Stimulated activated CD8-positive, alpha-beta memory T cell treated with anti-CD3 and anti-CD28 coated beads, Interleukin-2, amount 100 ng/mL, for 48 hours (primary cell): ENCODE data around the gene FGD3.
"Not testable (repeated sequence)": the region's sequence is repeated elsewhere in the genome, so short reads cannot be mapped to it uniquely, and the experiment has no call there.

ENCODE experiments used
- DNase-seq, 2 donors: peaks; one replicate each; pipeline ENCODE4 v3.0.0-alpha.2; 2020; ENCODE audit warnings: low read depth in 2 of 2

Gene FGD3

DNA sequence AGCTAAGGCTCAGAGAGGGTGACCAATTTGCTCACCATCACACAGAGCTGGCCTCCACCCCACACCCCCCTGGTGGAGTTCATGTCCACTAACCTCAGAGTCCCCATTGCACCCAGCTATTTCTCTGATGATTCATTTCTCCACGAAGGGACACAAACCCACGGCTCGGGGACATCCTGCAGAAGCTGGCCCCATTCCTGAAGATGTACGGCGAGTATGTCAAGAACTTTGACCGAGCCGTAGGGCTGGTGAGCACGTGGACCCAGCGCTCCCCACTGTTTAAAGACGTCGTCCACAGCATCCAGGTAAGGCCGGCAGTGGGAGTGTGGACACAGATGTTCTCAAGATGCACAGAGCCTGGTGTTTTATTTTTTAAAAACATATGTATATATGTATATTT lies 58.6 kb downstream of the FGD3 start:
- no peak for DNase-seq

DNA sequence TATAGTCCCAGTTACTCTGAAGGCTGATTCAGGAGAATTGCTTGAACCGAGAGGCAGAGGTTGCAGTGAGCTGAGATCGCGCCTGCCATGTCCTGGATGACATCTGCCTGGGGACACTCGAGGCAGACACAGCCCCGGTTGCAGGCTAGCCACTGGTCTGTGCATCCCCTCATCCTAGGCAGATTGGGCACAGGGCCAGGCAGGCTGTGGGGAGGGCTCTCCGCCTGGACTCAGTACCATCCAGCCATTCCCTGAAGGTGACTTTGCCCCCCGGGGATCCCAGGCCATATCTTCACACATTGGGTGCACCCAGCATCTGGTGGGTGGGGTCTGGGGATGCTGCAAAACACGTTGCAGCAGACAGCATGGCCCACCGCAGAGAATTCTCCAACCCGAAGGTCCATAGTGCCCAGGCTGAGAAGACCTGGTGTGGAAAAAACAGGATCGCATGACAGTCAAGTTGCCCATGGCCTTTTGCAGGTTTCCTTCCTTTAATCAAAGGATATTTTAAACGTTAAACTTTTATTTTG lies 60.3 kb downstream of the FGD3 start:
- DNase-seq = no peak

DNA sequence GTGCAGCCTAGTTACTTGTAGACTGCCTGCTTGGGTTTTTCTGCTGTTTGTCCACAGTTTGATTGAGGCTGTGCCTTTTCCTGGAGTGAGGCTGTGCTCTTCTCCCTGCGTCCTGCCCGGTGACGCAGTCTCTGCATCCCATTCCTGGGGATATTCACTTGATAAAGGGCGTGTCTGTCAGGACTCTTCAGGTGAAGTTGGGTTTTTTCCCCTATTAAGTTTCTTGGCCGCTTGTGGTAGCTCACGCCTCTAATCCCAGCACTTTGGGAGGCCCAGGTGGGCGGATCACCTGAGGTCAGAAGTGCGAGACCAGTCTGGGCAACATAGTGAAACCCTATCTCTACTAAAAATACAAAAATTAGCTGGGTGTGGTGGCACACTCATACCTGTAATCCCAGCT lies 61.1 kb downstream of the FGD3 start:
- DNase-seq = no peak

DNA sequence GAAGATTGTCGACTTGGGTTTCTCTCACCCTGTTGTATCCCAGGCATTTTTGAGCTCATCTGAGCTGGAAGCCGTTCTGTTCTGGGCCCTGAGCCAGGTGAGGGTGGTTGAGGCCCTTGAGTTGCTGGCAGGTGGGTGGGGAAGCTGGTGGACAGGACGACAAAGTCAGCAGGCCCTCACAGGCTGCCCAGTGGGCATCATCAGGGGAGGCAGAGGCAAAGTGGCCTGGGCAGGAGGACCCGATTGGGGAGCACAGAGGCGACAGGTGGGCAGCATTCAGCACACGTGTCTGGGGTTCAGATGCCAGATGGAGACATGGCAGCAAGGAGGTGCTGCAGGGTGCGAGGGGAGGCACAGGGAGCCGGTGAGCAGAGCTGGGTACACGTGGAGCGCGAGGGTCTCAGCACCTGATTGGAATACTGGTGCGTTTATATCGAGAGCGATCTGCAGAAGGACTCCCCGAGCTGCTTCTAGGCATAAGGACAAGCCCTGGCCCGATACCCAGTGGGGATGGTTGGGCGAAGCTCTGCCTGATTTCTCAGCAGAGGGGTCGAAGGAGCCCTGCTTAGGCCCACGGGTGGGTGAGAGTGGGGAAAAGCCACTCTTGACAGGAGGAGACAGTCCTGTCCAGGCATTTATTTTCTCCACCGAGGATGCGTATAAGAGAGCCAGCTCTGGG lies 62.2 kb downstream of the FGD3 start:
- no peak for DNase-seq

DNA sequence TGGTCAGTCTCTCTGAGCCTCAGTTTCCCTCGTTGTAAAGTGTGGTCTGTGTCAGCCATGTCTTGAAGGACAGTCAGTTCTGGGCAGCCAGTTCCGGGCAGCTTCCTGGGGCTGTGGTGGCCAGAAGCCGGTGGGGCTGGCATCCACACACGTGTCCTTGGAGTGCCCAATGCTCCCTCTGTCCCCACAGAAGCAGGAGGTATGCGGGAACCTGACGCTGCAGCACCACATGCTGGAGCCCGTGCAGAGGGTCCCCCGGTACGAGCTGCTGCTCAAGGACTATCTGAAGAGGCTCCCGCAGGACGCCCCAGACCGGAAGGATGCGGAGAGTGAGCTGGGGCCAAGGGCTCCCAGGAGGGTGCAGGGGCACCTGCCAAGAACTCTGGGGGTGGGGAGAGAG lies 62.7 kb downstream of the FGD3 start:
- no peak for DNase-seq

DNA sequence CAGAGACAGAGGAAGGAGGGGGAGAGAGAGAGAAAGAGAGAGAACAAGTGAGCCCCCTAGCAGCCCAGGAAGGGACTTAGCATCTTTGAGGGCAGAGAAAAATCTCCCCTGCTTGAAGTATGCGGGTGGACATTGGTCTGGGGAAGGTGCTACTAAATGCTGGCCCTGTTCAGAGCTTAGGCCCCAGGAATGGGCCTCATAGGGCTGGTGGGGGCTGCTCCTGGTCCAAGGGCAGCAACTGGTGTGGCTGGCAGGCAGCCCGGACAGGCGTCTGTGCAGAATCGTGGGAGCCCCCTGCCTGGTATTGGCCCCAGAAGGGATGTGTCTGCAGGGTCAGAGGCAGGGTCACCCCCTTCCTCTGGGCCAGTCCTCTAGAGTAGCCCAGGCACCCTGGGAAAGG lies 63.4 kb downstream of the FGD3 start:
- no peak for DNase-seq

DNA sequence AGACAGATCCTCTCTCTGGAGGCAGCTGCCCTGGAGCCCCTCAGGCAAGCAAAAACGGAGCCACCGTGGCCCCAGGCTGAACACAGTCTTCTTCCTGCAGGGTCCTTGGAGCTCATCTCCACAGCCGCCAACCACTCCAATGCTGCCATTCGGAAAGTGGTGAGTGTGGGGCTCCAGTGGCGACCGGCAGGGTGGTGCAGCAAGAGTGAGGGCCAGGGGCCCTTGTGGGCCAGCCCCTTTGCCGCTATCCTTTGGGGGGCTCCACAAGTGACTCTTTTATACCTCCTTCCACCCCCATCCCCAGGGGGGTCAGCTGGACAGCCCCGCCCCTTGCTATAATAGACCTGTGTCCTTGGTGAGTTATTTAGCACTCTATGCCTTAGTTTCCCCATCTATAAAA lies 63.8 kb downstream of the FGD3 start:
- DNase-seq = no peak

DNA sequence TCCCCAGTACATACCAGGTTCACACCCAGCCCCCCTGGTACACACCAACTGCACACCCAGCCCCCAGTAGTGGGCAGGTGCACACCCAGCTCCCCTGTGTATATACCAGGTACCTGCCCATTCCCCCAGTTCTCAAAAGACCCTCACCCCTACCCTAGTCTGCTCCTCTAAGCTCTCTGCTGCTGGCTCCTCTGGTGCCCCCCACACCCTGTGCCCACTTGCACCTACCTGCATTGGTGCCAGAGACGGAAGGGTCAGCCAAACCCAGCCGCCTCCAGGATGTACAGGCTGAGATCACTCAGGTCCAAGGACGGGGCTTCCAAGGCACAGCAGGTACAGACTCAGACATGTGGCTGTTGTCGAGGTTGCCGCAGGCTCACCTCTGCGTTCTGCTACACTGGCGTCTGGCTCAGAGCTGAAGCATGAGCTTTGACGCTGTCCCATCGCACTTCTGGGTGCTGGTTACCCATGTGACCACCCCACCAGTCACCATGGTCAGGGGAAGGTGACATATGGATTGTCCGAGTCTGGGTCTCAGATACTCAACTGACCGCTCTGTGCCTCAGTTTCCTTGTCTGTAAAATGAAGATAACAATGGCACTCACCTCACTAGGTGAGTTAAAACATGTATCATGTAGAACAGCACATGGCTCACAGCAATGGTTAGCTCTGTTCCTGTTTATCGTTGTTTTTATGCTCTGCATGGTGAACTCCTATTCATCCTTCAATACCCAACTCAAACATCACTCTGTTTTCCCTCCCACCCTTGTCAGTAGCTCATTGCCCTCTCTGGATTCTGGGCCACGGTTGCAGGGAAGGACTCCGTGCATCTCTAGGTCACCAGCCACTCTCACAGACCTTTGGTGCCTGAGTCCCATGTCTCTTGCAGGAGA lies 65.9 kb downstream of the FGD3 start:
- no peak for DNase-seq

DNA sequence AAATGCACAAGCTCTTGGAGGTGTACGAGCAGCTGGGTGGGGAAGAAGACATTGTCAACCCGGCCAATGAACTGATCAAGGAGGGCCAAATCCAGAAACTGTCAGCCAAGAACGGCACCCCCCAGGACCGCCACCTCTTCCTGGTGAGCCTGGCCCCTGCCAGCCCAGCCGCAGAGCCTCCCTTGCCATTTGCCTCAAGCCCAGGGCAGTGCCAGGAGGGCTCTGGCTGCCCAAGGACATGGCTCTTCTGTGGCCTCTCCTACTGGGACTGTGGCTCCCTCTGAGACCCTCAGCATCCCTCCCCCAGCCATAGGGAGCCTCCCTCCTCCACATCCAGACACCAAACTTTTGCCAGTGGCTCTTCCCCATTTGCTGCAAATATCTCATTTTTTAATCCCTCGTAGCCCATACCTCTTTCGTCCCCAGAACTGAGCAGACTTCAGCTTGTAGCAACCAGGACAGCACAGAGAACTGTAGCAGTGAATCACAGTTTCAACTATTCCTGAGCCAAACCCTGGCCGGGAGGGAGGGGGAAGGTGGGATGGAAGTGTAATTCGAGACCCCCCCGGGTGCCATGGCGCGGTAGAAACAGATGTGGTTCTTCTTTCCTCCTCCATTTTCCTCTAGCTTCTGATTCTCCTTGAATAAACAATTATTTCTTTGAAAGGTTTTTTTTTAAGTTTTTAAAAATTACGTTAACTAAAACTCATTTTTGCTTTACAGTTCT lies 66.7 kb downstream of the FGD3 start:
- DNase-seq = no peak

DNA sequence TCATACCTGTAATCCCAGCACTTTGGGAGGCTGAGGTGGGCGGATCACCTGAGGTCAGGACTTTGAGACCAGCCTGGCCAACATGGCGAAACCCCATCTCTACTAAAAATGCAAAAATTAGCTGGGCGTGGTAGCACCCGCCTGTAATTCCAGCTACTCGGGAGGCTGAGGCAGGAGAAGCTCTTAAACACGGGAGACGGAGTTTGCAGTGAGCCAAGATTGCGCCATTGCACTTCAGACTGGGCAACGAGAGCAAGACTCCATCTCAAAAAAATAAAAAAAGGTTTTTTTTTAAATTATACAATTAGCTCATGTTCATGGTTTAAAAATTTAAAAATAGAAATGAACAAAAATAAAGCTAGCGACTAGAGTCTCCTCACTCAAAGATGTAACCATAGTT lies 67.9 kb downstream of the FGD3 start:
- not testable (repeated sequence) for DNase-seq

DNA sequence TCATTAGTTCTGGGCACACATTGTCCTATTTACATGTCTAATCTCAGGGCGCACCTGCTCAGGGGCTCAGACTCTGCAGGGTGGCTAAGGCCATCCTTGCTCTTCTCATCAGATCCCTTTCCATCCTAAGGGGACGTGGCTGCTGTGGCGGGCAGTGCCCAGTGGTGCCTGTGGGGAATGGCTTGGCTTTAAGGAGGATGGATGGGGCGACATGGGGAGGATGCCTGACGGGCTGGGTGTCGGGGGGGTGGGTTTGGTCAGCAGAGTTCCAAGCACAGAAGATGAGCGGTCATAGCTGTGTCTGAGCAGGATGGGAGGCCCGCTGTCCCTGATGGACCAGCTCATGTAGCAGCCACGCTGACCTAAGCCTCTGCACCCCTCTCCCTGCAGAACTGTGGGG lies 70.3 kb downstream of the FGD3 start:
- DNase-seq = no peak

DNA sequence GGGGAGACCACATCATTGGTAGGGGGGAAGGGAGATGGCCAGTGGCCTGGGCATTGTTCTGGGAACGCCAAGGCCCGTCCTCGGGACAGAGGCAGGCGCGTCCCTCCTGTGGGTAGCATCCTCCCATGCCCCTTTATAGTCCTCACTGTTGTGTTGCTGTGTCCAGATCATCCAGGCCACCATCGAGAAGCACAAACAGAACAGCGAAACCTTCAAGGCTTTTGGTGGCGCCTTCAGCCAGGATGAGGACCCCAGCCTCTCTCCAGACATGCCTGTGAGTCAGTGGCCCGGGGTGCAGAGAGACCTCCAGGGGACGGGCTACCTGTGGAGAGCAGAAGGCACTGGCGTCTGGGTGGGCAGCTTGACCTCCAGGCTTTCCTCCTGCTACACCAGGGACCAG lies 72.8 kb downstream of the FGD3 start:
- no peak for DNase-seq

DNA sequence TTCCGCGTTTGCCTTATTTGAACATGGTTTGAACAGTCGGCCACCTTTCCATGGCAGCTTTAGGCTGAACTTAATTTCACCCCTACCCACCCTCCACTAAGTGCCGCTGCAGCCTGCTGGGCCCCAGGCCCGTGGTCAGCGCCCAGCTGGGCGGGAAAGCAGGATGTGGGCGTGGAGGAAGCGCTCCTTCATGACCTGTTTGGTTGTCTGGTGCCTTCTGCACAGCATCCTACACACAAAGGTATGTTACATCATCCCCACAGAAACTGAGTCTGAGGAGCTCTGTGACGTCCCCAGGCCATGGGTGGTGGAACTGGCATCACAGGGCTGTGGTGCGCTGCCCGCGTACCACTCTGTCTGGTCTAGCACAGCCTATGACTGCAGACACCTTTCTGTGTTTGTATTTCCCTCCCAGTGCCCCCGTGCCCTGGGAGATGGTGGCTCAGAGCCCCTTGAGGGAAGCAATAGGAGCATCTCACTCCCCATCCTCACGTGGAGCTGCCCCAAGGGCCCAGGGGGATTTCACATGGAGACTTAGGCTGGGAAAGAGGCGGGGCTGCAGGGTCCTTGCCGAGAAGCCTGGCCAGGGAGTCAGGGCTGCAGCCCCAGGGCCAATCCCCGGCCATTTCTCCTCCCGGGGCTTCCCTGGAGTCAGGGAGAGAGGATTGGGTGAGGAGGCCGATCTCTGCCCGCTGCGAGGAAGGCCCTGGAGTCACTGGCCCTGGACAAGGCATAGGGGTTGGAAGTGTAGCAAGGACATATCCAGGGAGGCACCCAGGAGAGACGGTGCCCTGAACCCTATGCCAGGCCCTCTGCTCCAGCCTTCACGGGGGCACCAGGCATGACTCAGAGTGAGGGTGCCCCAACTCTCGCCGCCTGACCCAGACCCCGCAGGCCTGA lies 73.7 kb downstream of the FGD3 start:
- peak in 1 of 2 donors; percentile 11 for DNase-seq

DNA sequence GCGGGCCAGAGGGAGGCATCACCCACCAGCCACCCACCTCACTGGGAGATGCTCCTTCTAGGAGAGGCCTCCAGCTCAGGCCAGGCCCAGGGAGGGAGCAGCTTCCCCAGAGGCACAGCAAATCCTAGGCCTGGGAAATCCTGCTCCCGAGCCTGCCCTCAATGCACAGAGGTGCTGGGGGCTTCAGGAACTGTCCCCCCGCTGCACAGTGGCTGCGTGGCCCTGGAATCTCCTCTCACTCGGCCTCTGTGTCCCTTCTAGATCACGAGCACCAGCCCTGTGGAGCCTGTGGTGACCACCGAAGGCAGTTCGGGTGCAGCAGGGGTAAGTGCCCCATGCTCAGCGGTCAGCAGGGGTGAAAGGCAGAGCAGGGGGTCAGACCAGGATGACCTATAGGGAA lies 74.7 kb downstream of the FGD3 start:
- DNase-seq = no peak

DNA sequence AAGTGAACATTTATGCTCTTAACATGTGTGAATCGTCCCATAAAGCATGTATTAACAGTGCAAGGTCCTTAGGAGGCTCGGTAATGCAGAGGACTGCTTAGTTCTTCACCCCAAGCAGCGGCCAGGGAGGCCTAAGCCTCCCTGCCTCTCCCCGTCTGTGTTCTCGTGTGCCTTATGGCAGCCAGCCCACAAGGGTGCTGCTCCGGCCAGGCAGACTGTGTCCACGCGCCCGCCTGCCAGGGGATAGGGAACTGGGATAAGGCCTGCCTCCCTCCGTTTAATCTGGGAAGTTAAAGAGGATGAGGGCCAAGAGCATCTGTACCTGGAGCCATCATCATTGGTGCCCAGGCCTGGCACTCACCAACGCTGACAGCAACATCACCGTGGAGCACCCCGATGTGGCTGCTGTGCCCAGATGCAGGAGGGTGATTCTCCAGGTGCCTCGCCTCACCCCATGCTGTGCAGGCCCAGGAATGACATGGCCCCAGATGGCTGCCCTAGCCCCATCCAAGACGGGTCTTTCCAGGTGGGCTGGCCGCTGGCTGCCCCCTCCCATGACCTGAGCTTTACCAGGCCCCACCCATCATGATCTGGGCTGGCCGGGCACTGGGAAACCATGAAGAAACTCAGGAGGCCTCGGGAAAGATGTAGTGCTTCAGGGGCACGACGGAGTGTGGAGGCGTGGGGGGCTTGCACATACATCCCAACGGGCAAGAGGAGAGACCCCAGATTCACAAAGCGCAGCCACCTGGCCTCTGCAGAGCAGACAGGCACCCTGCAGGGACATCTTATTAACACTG lies 75.6 kb downstream of the FGD3 start:
- no peak for DNase-seq

DNA sequence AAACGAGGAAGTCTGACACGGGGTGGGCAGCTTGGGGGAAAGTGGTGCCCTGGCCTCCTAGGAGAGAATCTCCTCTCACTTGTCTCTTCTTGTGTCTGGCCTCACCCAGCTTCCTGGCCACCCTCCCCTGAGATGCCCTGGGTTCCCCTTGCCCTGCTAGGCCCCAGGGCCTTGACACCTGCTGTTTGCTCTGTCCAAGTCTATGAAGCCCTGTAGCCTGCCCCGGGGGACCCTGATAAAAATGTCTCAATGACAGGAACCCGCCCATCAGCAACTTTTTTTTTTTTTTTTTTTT lies 76.1 kb downstream of the FGD3 start:
- DNase-seq = no peak

DNA sequence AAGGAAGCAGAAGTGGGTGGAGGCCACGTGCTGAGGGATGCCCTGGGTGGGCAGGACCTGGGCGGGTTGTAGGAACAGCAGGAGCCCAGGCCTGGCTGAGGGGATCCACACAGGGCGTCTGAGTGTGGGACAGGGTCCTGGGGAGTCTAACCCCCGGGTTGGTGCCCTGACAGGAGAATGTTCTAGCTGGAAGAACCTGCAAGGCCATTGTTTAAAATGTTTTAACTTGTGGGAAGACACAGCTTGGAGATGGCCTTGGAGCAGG lies 77.3 kb downstream of the FGD3 start:
- no peak for DNase-seq

DNA sequence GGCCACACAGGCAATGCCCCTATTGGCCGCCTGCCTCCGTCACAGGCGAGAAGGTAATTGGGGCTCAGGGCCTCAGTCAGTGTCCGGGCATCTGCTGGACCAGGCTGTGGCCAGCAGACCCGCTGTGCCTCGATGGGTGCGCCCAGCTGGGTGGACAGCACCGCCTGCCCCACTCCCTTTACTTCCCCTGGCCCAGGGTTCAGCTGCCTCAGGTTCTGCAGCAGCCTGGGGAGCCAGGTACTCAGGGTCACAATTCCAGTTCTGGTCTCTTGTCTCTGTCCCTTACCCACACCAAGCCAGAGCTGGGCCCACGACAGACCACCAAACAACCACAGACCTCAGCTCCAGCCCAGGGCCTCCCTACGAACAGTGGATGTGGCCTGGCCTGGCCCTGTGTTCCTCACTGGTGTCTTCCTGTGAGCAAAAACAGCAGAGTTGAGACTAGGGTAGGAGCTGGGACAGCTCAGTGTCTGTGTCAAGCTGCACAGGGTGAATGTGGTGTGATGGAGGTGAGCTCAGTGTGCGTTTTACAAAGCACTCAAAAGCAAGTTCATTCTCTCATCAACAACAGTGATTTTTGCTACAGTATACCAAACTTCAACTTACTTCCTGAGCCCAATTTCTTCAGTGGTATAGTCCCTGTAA lies 77.8 kb downstream of the FGD3 start:
- DNase-seq = no peak

DNA sequence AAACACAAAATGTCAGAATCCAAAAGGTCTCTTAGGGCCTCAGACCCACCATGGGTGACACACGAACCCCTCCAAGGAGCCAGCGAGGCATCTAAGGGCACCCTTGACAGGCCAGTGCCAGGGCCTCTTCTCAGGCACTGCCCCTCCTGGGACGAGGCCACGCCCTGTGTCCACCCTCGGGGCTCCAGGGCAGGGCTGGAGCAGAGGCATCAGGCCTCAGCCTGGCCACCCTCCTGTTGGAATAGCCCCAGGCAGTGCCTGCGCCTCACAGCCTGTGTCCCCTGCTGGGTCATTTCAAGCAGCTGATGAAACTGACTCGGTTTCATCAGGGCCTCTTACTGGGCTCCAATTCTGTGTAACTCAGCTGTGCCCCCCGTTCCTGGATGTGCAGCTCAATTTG lies 78.4 kb downstream of the FGD3 start:
- no peak for DNase-seq

DNA sequence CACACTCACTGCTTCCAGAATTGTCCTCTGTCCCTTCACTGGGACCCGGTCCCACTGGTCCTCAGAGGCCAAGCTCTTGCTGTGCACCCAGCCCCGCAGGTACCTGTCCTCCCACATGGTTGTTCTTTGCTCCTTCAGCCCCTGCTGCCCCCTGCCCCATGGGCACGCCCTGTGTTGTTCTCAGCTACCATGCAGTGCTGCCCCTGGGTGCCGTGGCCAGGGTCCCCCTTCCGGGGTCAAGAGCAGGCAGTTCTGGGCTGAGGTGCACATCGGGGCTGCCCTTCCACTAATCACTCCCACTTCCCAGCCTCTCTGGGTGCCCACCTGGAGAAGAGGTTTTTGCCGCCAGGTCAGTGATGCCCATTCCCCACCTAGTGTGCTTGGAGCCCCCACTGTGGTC lies 79.3 kb downstream of the FGD3 start:
- DNase-seq = no peak

DNA sequence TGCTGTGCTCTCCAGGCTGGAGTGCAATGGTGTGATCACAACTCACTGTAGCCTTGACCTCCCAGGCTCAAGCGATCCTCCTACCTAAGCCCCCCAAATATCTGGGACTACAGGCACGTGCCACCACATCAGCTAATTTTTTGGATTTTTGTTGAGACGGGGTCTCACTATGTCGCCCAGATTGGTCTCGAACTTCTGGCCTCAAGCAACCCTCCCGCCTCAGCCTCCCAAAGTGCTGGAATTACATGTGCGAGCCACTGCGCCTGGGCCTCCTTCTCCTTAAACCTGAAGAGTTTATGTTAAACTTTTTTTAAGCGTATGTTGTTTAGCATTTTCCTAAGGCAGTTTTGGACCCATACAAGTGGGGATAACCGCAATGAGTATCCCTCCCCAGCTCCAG lies 80.4 kb downstream of the FGD3 start:
- no peak for DNase-seq
